RWPE2 (cell line): ENCODE measurements around the gene TTLL5.
A peak's percentile ranks its signal among the peaks of the same experiment; 100 is the strongest.

Experiments
- ATAC-seq: fragments of 200-7000 bp; cut with Tn5 transposase; 3 replicates; pipeline ENCODE4 v1.9.1; 2021; ENCODE audit warnings: low read depth
- DNase-seq: peaks from one replicate; pipeline ENCODE4 v3.0.0-alpha.2; 2020; ENCODE audit warnings: low spot score
- H3K27ac ChIP-seq: fragments of 450-650 bp; 2 replicates; pipeline ENCODE4 v1.5.1; 2017; ENCODE audit warnings: mild to moderate bottlenecking; ENCODE audit not compliant: poor library complexity, severe bottlenecking
- H3K27me3 ChIP-seq: fragments of 250-450 bp; sonication (Bioruptor Pico); 2 replicates; pipeline ENCODE4 v1.5.1; 2021; ENCODE audit warnings: mild to moderate bottlenecking, moderate library complexity; ENCODE audit not compliant: insufficient read depth, poor library complexity, severe bottlenecking
- H3K36me3 ChIP-seq: fragments of 250-450 bp; sonication (Bioruptor Pico); 2 replicates; pipeline ENCODE4 v1.5.1; 2020; ENCODE audit warnings: low read depth, mild to moderate bottlenecking, moderate library complexity
- H3K4me1 ChIP-seq: fragments of 250-450 bp; sonication (Bioruptor Pico); 2 replicates; pipeline ENCODE4 v1.5.1; 2021; ENCODE audit warnings: mild to moderate bottlenecking, moderate library complexity; ENCODE audit not compliant: insufficient read depth, poor library complexity, severe bottlenecking
- H3K4me3 ChIP-seq: fragments of 250-450 bp; sonication (Bioruptor Pico); 2 replicates; pipeline ENCODE4 v1.5.1; 2021; ENCODE audit warnings: mild to moderate bottlenecking, moderate library complexity; ENCODE audit not compliant: severe bottlenecking
- H3K9me3 ChIP-seq: fragments of 250-450 bp; sonication (Bioruptor Pico); 2 replicates; pipeline ENCODE4 v1.5.1; 2021; ENCODE audit warnings: mild to moderate bottlenecking, moderate library complexity; ENCODE audit not compliant: severe bottlenecking
- TF ChIP-seq, protein P1 (sequence below): fragments of 450-650 bp; IDR thresholded peaks from one replicate; pipeline ENCODE4 v1.5.1; 2017; ENCODE audit warnings: mild to moderate bottlenecking, moderate library complexity; ENCODE audit not compliant: poor library complexity, severe bottlenecking

The TTLL5 gene

DNA sequence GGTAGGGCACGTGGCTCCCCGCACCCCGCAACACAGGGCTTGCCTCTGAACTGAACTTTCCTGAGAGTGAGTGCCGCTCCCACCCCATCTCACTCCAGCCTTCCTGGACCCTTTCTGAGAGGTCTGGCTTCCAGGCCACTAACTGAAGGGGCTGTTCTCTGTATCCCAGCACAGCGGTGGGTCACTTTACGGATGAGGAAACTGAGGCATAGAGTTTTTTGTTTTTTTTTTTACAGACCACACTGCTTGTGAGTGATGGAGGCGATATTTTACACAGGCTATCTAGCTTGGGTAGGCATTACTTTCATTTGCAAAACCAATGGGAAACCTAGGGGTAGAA, 321.9 kb downstream of the TTLL5 start:
- no peak for ATAC-seq
- Histone ChIP-seq H3K9me3 (no peaks in the 10 kb centered on the region), H3K36me3 (no peaks in the 10 kb centered on the region), H3K27me3 (no peaks in the 10 kb centered on the region), H3K4me3 (peak overlapping the region; percentile 73), H3K4me1 (peaks cover 7% of the 10 kb centered on the region), H3K27ac (no peak overlapping the region)
- DNase-seq, result no peak
- TF ChIP-seq, protein P1, sequence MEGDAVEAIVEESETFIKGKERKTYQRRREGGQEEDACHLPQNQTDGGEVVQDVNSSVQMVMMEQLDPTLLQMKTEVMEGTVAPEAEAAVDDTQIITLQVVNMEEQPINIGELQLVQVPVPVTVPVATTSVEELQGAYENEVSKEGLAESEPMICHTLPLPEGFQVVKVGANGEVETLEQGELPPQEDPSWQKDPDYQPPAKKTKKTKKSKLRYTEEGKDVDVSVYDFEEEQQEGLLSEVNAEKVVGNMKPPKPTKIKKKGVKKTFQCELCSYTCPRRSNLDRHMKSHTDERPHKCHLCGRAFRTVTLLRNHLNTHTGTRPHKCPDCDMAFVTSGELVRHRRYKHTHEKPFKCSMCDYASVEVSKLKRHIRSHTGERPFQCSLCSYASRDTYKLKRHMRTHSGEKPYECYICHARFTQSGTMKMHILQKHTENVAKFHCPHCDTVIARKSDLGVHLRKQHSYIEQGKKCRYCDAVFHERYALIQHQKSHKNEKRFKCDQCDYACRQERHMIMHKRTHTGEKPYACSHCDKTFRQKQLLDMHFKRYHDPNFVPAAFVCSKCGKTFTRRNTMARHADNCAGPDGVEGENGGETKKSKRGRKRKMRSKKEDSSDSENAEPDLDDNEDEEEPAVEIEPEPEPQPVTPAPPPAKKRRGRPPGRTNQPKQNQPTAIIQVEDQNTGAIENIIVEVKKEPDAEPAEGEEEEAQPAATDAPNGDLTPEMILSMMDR, result no peak

DNA sequence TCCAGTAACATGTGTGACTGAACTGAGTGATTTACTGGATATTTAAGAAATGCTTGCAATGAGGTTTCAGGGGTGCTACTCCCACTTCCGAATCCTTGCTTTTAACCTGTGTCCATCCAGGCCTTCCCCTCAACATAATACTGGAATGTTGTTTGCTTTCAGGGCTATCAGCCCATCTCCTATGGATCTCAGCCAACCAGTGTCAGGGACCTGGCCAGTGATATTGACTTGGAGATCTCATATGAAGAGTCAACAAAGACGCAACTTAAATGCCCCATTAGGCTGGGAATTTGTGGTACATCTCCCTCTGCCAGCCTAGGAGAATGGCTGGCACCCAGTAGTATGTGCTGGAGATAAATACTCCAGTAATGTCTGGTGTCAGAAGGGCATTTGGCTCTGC, 323.6 kb downstream of the TTLL5 start:
- peaks cover 4% of the 10 kb centered on the region for H3K36me3 ChIP-seq
- no peaks in the 10 kb centered on the region for H3K27me3 ChIP-seq
- no peak overlapping the region for H3K27ac ChIP-seq
- TF ChIP-seq, protein P1, result no peak
- H3K4me3 ChIP-seq, result no peak overlapping the region
- no peak for ATAC-seq
- H3K4me1 ChIP-seq, result peaks cover 18% of the 10 kb centered on the region
- DNase-seq, result no peak
- no peaks in the 10 kb centered on the region for H3K9me3 ChIP-seq

DNA sequence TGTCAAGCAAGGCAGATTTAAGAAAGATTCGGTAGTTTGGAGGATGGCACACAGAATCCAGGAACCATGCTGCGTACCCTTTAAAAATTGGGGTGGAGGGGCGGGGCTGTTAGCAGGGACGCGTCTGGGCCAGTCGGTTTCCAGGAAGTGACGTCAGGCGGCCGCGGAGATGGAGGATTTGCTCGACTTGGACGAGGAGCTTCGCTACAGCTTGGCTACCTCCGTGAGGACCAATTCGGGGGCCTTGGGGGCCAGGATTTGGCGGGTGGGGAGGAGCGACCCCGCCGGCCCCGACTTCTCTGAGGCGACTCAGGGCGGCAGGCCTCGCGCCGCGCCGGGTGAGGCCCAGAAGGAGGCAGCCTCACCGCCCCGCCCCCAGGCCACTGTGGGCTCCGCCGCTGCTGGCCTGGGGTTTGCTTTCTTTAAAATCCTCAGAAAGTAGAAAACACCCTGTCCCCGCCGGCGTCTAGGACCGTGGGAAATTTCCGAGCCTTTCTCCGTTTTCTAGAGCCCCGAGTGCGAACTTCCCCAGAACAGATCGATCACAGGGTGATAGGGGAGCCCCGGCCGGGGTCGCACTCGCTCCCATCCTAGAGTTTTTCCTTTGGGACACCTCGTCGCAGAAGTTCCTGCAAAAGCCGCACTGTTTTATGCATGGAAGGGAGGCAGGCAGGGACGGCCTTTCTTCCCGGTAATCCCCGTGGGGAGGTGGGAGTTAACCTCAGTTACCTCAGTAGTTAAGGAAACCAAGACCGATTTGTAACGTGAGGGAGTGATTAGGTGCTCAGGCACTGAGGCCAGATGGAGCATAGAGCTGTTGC, 324.8 kb downstream of the TTLL5 start, which contains the start of gene IFT43:
Gene IFT43, plus strand, starts transcription at position 146 of the 821 bp plus-strand sequence. Its CDS starts 24 bp downstream, at position 170.
- peak within 1 kb of the TSS; percentile 40 for H3K27ac ChIP-seq
- ATAC-seq (peak; percentile 68), DNase-seq (peak; percentile 93)

DNA sequence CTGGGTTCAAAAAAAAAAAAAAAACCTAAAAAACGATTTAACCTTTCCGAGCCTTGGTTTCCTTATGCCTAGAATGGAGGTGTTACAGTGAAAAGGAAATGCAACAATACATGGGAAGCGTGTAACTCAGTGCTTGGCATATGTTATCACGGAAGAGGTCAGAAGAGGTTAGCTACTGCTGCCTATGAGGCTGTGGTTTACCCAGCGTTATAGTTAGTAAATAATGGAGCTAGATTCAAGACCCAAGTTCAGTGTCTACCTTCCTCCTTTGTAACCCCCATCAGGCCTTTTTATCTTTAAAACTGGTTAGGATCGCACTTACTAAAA, 325.4 kb downstream of the TTLL5 start:
- H3K9me3 ChIP-seq, result no peaks in the 10 kb centered on the region
- no peak for ATAC-seq
- H3K36me3 ChIP-seq, result peaks cover 19% of the 10 kb centered on the region
- peaks cover 18% of the 10 kb centered on the region for H3K4me1 ChIP-seq
- peak overlapping the region; percentile 40 for H3K27ac ChIP-seq
- DNase-seq, result no peak
- TF ChIP-seq, protein P1, result no peak
- H3K27me3 ChIP-seq, result no peaks in the 10 kb centered on the region
- peak overlapping the region; percentile 85 for H3K4me3 ChIP-seq

More for the DNA sequence above, 324.8 kb downstream of the TTLL5 start, which contains the start of gene IFT43:
- Histone ChIP-seq H3K4me1 (peaks cover 18% of the 10 kb centered on the region), H3K9me3 (no peaks in the 10 kb centered on the region), H3K27me3 (no peaks in the 10 kb centered on the region), H3K4me3 (peak within 1 kb of the TSS; percentile 85), H3K36me3 (peaks cover 16% of the 10 kb centered on the region)
- TF ChIP-seq, protein P1, result peak; percentile 3
